Cerebellar cortex (tissue), 1 donor: ENCODE measurements around the gene LARGE2.
A peak's percentile ranks its signal among the peaks of the same experiment; 100 is the strongest.

Experiments
- DNase-seq: peaks from one replicate; pipeline ENCODE4 v3.0.0-alpha.2; 2015; ENCODE audit warnings: low spot score

Gene LARGE2

GRCh38 chr11:45917286-45917622 lies 5.2 kb upstream of the LARGE2 start:
- no peak for DNase-seq

- peak; percentile 98 for DNase-seq
Measured at GRCh38 chr11:45917623-45918330, 4.7 kb upstream of the LARGE2 start, which contains the start of gene PEX16. Gene PEX16 (minus strand): TSS chr11:45917877. CDS start chr11:45917811, 66 bp downstream.

GRCh38 chr11:45918331-45918941 lies 4.0 kb upstream of the LARGE2 start:
- peak; percentile 89 for DNase-seq

GRCh38 chr11:45918962-45919675 lies 3.3 kb upstream of the LARGE2 start:
- no peak for DNase-seq

- DNase-seq: no peak
Measured at GRCh38 chr11:45919806-45920530, 2.5 kb upstream of the LARGE2 start.

- no peak for DNase-seq
Measured at GRCh38 chr11:45920531-45921477, 1.7 kb upstream of the LARGE2 start.

- DNase-seq: no peak
Measured at GRCh38 chr11:45921561-45922424, 663 bp upstream of the LARGE2 start.

GRCh38 chr11:45924036-45924915 lies 1.8 kb downstream of the LARGE2 start:
- no peak for DNase-seq

- no peak for DNase-seq
Measured at GRCh38 chr11:45924927-45925326, 2.5 kb downstream of the LARGE2 start.

GRCh38 chr11:45925550-45925949 lies 3.1 kb downstream of the LARGE2 start:
- DNase-seq: no peak

- no peak for DNase-seq
Measured at GRCh38 chr11:45926001-45926401, 3.5 kb downstream of the LARGE2 start.

- DNase-seq: no peak
Measured at GRCh38 chr11:45926536-45927331, 4.3 kb downstream of the LARGE2 start.

GRCh38 chr11:45927332-45927683 lies 4.9 kb downstream of the LARGE2 start:
- no peak for DNase-seq

GRCh38 chr11:45927684-45928413 lies 5.4 kb downstream of the LARGE2 start:
- DNase-seq: no peak

- DNase-seq: no peak
Measured at GRCh38 chr11:45928535-45929215, 6.2 kb downstream of the LARGE2 start.

GRCh38 chr11:45929486-45930030 lies 7.1 kb downstream of the LARGE2 start:
- DNase-seq: no peak
